ENCODE data around the gene ALG14.

The ALG14 gene

GRCh38 chr1:95084317-95085176 lies 11.8 kb upstream of the ALG14 start:
- no peak for TF ChIP-seq EZH2phosphoT487 (IDR thresholded peaks at IDR 0.05; ENCODE audit: borderline replicate concordance, low read length)
- peak; percentile 85 for TF ChIP-seq CTCF (IDR thresholded peaks at IDR 0.05; ENCODE audit: low read depth, low read length, poor library complexity, severe bottlenecking)
- no peaks in the 10 kb centered on the region for H3K36me3 ChIP-seq (ENCODE audit: control insufficient read depth, low read length)
- H3K4me2 ChIP-seq (ENCODE audit: low read length) = no peak overlapping the region
- no peak overlapping the region for H3K4me3 ChIP-seq (ENCODE audit: low read length)
- no peak overlapping the region for H3K27ac ChIP-seq (ENCODE audit: low read depth, low read length)
- H3K9me3 ChIP-seq (ENCODE audit: control insufficient read depth, insufficient read depth, low read length) = no peaks in the 10 kb centered on the region
- no peaks in the 10 kb centered on the region for H3K79me2 ChIP-seq (ENCODE audit: control insufficient read depth, low read length)
- H3K27me3 ChIP-seq (ENCODE audit: control insufficient read depth, low read length) = peaks cover 11% of the 10 kb centered on the region
- H4K20me1 ChIP-seq (ENCODE audit: control insufficient read depth, insufficient read depth, low read depth, low read length) = no peaks in the 10 kb centered on the region
- H3F3A ChIP-seq (ENCODE audit: control insufficient read depth, insufficient read depth) = no peaks in the 10 kb centered on the region
- no peaks in the 10 kb centered on the region for H3K4me1 ChIP-seq (ENCODE audit: control insufficient read depth, low read length)
- H3K9me2 ChIP-seq (replicated peaks; ENCODE audit: control insufficient read depth, low read length) = no peaks in the 10 kb centered on the region

GRCh38 chr1:95080879-95081278 lies 8.1 kb upstream of the ALG14 start:
- Histone ChIP-seq H4K20me1 (ENCODE audit: control insufficient read depth, insufficient read depth, low read depth, low read length) (no peaks in the 10 kb centered on the region), H3K36me3 (ENCODE audit: control insufficient read depth, low read length) (no peaks in the 10 kb centered on the region), H3F3A (ENCODE audit: control insufficient read depth, insufficient read depth) (no peaks in the 10 kb centered on the region), H3K4me3 (ENCODE audit: low read length) (no peak overlapping the region), H3K4me2 (ENCODE audit: low read length) (no peak overlapping the region), H3K79me2 (ENCODE audit: control insufficient read depth, low read length) (no peaks in the 10 kb centered on the region), H3K27ac (ENCODE audit: low read depth, low read length) (no peak overlapping the region), H3K9me3 (ENCODE audit: control insufficient read depth, insufficient read depth, low read length) (no peaks in the 10 kb centered on the region), H3K9me2 (replicated peaks; ENCODE audit: control insufficient read depth, low read length) (no peaks in the 10 kb centered on the region), H3K27me3 (ENCODE audit: control insufficient read depth, low read length) (peaks cover 7% of the 10 kb centered on the region; the same call in 1 of the 2 replicates), H3K4me1 (ENCODE audit: control insufficient read depth, low read length) (no peaks in the 10 kb centered on the region)
- no peak for TF ChIP-seq EZH2phosphoT487 (IDR thresholded peaks at IDR 0.05; ENCODE audit: borderline replicate concordance, low read length)
- no peak for TF ChIP-seq CTCF (IDR thresholded peaks at IDR 0.05; ENCODE audit: low read depth, low read length, poor library complexity, severe bottlenecking)

- Histone ChIP-seq H3K4me1 (ENCODE audit: control insufficient read depth, low read length) (no peaks in the 10 kb centered on the region), H3K36me3 (ENCODE audit: control insufficient read depth, low read length) (no peaks in the 10 kb centered on the region), H4K20me1 (ENCODE audit: control insufficient read depth, insufficient read depth, low read depth, low read length) (no peaks in the 10 kb centered on the region), H3K79me2 (ENCODE audit: control insufficient read depth, low read length) (no peaks in the 10 kb centered on the region), H3K27ac (ENCODE audit: low read depth, low read length) (no peak overlapping the region), H3K27me3 (ENCODE audit: control insufficient read depth, low read length) (peaks cover 7% of the 10 kb centered on the region; the same call in 1 of the 2 replicates), H3K9me2 (replicated peaks; ENCODE audit: control insufficient read depth, low read length) (no peaks in the 10 kb centered on the region), H3K4me2 (ENCODE audit: low read length) (no peak overlapping the region), H3K4me3 (ENCODE audit: low read length) (no peak overlapping the region), H3K9me3 (ENCODE audit: control insufficient read depth, insufficient read depth, low read length) (no peaks in the 10 kb centered on the region), H3F3A (ENCODE audit: control insufficient read depth, insufficient read depth) (no peaks in the 10 kb centered on the region)
- TF ChIP-seq EZH2phosphoT487 (IDR thresholded peaks at IDR 0.05; ENCODE audit: borderline replicate concordance, low read length) = no peak
- no peak for TF ChIP-seq CTCF (IDR thresholded peaks at IDR 0.05; ENCODE audit: low read depth, low read length, poor library complexity, severe bottlenecking)
Observed at GRCh38 chr1:95080446-95080845, 7.7 kb upstream of the ALG14 start.

Data from DOHH2 (cell line).